Testis (tissue), 3 donors: ENCODE data around the gene CDK5RAP3. TPM values are rescaled to one million over a fixed set of nuclear protein-coding genes. Genes with fewer than 3 reads are reported as not detected.

Experiments
- DNase-seq: peaks from one replicate; pipeline ENCODE4 v3.0.0-alpha.2; 2019
- H3K27ac ChIP-seq, 2 donors: fragments of 200-600 bp; sonication (generic); one replicate each; pipeline ENCODE4 v1.5.1; 2019
- H3K27me3 ChIP-seq: fragments of 200-600 bp; sonication (generic); one replicate; pipeline ENCODE4 v1.5.1; 2019
- H3K36me3 ChIP-seq: fragments of 200-600 bp; sonication (generic); one replicate; pipeline ENCODE4 v1.5.1; 2017; ENCODE audit warnings: low read depth; ENCODE audit errors: missing control alignments
- H3K4me1 ChIP-seq: fragments of 200-600 bp; sonication (generic); one replicate; pipeline ENCODE4 v1.5.1; 2019
- H3K4me3 ChIP-seq, 2 donors: fragments of 200-600 bp; sonication (generic); one replicate each; pipeline ENCODE4 v1.5.1; 2017 to 2019
- H3K9me3 ChIP-seq: fragments of 200-600 bp; sonication (generic); one replicate; pipeline ENCODE4 v1.5.1; 2017
- CTCF ChIP-seq, 3 experiments: fragments of 450-650 bp in 2 of 3; fragments of 200-600 bp in 1 of 3; sonication (generic) in 1 of 3; IDR thresholded peaks; one replicate each; pipeline ENCODE4 v1.5.1; 2016 to 2019; ENCODE audit warnings: antibody characterized with exemption in 3 of 3, mild to moderate bottlenecking in 2 of 3, moderate library complexity in 1 of 3
- POLR2A ChIP-seq: fragments of 450-650 bp; IDR thresholded peaks from one replicate; pipeline ENCODE4 v1.6.1; 2017; ENCODE audit warnings: antibody characterized with exemption, mild to moderate bottlenecking, moderate library complexity
- WGBS, 2 donors: methylation state at CpG; one replicate each; pipeline ENCODE4 v1.1.5; 2018; 5-methylcytosine and 5-hydroxymethylcytosine counted together
- intact Hi-C: fragments of 100-400 bp; cut with DNase I; formaldehyde crosslinking; loops from one replicate; pipeline ENCODE4 v1.15.1; 2023; ENCODE audit warnings: low total_unique reads
- polyA plus RNA-seq: library from polyadenylated mRNA; stranded (reverse); fragments of 350-450 nt; fragmentation: Illumina TruSeq; extraction: RNeasy Lipid Tissue Mini Kit (QIAGEN cat#74804); gene quantifications from one replicate; pipeline ENCODE4 v1.2.3, GENCODE V29; 2014; ENCODE audit warnings: low read depth, low replicate concordance; ENCODE audit not compliant: insufficient read depth
- total RNA-seq, 2 donors: library from RNA; depleted of rRNA; stranded (reverse); fragments of >200 nt; gene quantifications; one replicate each; pipeline ENCODE4 v1.2.3, GENCODE V29; 2016

CDK5RAP3 gene
- total and polyA plus RNA-seq, 3 donors from 2014 or later = 192 to 281 (median 221) TPM

- H3K9me3 ChIP-seq = no peaks in the 10 kb centered on the region
- H3K4me1 ChIP-seq = peaks cover 9% of the 10 kb centered on the region
- TF ChIP-seq CTCF (IDR thresholded peaks at IDR 0.05) = peak in 1 of 3 experiments; percentile 23
- no peak for TF ChIP-seq POLR2A
- no peaks in the 10 kb centered on the region for H3K36me3 ChIP-seq
- H3K27me3 ChIP-seq = no peaks in the 10 kb centered on the region
- peak; percentile 41 for DNase-seq
- intact Hi-C loops = no loop called here
- H3K27ac ChIP-seq = no peak overlapping the region
- 12 to 14% methylated on average over 21 to 23 of the region's 23 CpGs for WGBS, 2 donors
- H3K4me3 ChIP-seq = peak overlapping the region; percentile 29 to 55
Observed at GRCh38 chr17:48011405-48012150, 40.7 kb downstream of the CDK5RAP3 start.

- WGBS, 2 donors = 0 to 1% methylated on average over 31 to 32 of the region's 34 CpGs
- Histone ChIP-seq H3K4me3 (peak overlapping the region; percentile 29 to 55), H3K27me3 (no peaks in the 10 kb centered on the region), H3K4me1 (peaks cover 9% of the 10 kb centered on the region), H3K9me3 (no peaks in the 10 kb centered on the region), H3K36me3 (no peaks in the 10 kb centered on the region), H3K27ac (no peak overlapping the region)
- intact Hi-C loops = no loop called here
- TF ChIP-seq POLR2A = no peak
- TF ChIP-seq CTCF (IDR thresholded peaks at IDR 0.05) = no peak
- peak; percentile 58 for DNase-seq
Observed at GRCh38 chr17:48012151-48012520, 41.2 kb downstream of the CDK5RAP3 start.

GRCh38 chr17:48012654-48013053 lies 41.7 kb downstream of the CDK5RAP3 start:
- no peak overlapping the region for H3K27ac ChIP-seq
- no peaks in the 10 kb centered on the region for H3K9me3 ChIP-seq
- TF ChIP-seq CTCF (IDR thresholded peaks at IDR 0.05) (no peak), POLR2A (no peak)
- H3K4me1 ChIP-seq = peaks cover 9% of the 10 kb centered on the region
- intact Hi-C loops = no loop called here
- H3K4me3 ChIP-seq = peak overlapping the region in 1 of 2 donors; percentile 55
- no peaks in the 10 kb centered on the region for H3K27me3 ChIP-seq
- no peaks in the 10 kb centered on the region for H3K36me3 ChIP-seq
- no peak for DNase-seq
- WGBS, 2 donors = 29 to 36% methylated on average over 5 of the region's 5 CpGs

GRCh38 chr17:48013876-48014594 lies 43.1 kb downstream of the CDK5RAP3 start:
- intact Hi-C loops = no loop called here
- H3K9me3 ChIP-seq = no peaks in the 10 kb centered on the region
- no peak overlapping the region for H3K4me3 ChIP-seq
- H3K27me3 ChIP-seq = no peaks in the 10 kb centered on the region
- H3K36me3 ChIP-seq = no peaks in the 10 kb centered on the region
- no peak for TF ChIP-seq POLR2A
- no peak for TF ChIP-seq CTCF (IDR thresholded peaks at IDR 0.05)
- no peak overlapping the region for H3K27ac ChIP-seq
- no peak for DNase-seq
- peaks cover 9% of the 10 kb centered on the region for H3K4me1 ChIP-seq
- 77 to 81% methylated on average over 6 of the region's 6 CpGs for WGBS, 2 donors
